Activated T-helper 1 cell treated with anti-CD3 and anti-CD28 coated beads, Interleukin-12 subunit alpha, Interleukin-12 subunit beta, Interleukin-2, Interleukin-4 antibody, amounts not matched to agents 30 ng/mL and 10 ng/mL and 1 ng/mL, durations not matched to agents 14 hours and 24 hours and 36 hours (primary cell): ENCODE measurements around the gene NYAP1. TPM values are rescaled to one million over a fixed set of nuclear protein-coding genes. Genes with fewer than 3 reads are reported as not detected.
"Not testable (repeated sequence)": the region's sequence is repeated elsewhere in the genome, so short reads cannot be mapped to it uniquely, and the experiment has no call there.

Experiments
- DNase-seq: peaks from one replicate; pipeline ENCODE4 v3.0.0; 2021; ENCODE audit warnings: low spot score
- H3K27ac Mint-ChIP-seq: one replicate; pipeline ENCODE4 v1.8.0; 2021; ENCODE audit warnings: mild to moderate bottlenecking, mixed read lengths
- H3K27me3 Mint-ChIP-seq: one replicate; pipeline ENCODE4 v1.8.0; 2022; ENCODE audit warnings: mild to moderate bottlenecking, moderate library complexity, mixed read lengths; ENCODE audit not compliant: insufficient read depth
- H3K36me3 Mint-ChIP-seq: one replicate; pipeline ENCODE4 v1.8.0; 2021; ENCODE audit warnings: low read depth, mixed read lengths
- H3K4me1 Mint-ChIP-seq: one replicate; pipeline ENCODE4 v1.8.0; 2021; ENCODE audit warnings: low read depth, mixed read lengths
- H3K4me3 Mint-ChIP-seq: one replicate; pipeline ENCODE4 v1.8.0; 2021; ENCODE audit warnings: mild to moderate bottlenecking, moderate library complexity, mixed read lengths
- H3K9me3 Mint-ChIP-seq: one replicate; pipeline ENCODE4 v1.8.0; 2021; ENCODE audit warnings: mixed read lengths
- intact Hi-C: fragments of 100-400 bp; cut with micrococcal nuclease; formaldehyde crosslinking; loops from one replicate; pipeline ENCODE4 v1.15.1; 2024
- total RNA-seq: library from RNA; stranded (reverse); gene quantifications from 2 replicates; pipeline ENCODE4 v1.2.3, GENCODE V29; 2022

NYAP1 gene
- total RNA-seq, 1 donor from 2014 or later = 0.23 TPM

DNA sequence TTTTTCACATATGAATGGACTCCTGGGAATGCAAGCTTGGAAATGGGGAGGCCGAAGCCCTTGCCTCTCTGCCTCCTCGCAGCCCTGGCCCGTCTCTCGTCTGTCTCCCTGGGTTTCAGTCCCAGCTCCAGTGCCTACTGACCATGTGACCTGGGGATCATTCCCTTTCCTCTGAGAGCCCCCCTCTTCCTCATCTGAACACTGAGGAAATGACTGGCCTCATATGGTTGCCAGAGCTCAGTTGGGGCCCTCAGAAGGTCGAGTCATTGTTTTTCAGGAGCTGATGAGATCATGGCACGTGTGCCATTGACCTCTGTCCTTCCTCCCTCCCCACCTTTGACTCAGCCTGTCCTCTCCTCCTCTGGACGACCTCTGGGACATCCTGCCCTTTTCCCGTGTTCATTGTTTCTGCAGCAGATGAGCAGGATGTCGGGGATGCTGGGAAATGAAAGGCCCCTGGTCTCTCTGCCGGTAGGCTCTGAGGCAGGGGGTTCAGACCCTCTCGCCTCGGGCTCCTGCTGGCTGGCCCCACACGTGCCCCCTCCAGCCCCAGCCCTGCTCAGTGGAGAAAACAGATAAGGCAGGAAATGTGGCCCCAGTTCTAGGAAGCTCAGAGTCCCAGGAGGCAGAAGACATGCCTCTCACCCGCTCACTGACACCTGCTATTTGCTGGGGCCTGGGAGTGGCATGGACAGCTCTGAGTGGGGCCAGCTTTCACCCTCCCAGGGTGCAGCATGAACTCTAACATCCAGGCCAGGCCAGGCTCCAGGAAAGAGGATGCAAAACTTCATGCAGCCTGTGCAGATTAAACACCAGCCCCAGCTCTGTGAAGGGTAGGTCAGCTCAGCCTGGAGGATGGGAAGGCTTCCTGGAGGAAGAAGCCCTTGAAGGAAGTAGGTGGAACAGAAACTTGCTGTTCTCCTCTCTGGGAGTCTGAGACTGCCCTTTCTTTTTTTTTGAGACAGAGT lies 39.1 kb upstream of the NYAP1 start:
- H3K36me3 Mint-ChIP-seq = no peaks in the 10 kb centered on the region
- intact Hi-C loops = no loop called here
- H3K27ac Mint-ChIP-seq = peak overlapping the region; percentile 67
- no peaks in the 10 kb centered on the region for H3K9me3 Mint-ChIP-seq
- DNase-seq = no peak
- peaks cover 20% of the 10 kb centered on the region for H3K4me1 Mint-ChIP-seq
- H3K27me3 Mint-ChIP-seq = no peaks in the 10 kb centered on the region
- no peak overlapping the region for H3K4me3 Mint-ChIP-seq

DNA sequence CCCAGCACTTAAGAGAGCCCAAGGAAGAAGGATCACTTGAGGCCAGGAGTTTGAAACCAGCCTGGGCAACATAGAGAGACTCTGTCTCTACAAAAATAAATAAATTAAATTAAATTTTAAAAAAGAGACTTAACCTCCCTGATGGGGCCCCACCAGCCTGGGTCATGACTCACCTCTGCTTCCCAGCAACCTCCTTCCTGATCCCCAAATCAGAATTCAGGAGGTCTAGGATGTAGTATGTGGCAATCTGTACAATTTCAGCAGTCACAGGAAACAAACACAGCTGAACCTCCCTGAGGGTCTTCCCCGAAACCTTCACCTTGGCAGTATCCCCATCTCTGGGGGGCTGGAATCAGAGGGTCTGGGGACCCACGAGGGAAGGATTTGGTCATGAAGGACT lies 37.7 kb upstream of the NYAP1 start:
- intact Hi-C loops = no loop called here
- H3K4me1 Mint-ChIP-seq = peaks cover 20% of the 10 kb centered on the region
- no peak overlapping the region for H3K4me3 Mint-ChIP-seq
- H3K27ac Mint-ChIP-seq = no peak overlapping the region
- H3K27me3 Mint-ChIP-seq = no peaks in the 10 kb centered on the region
- no peaks in the 10 kb centered on the region for H3K9me3 Mint-ChIP-seq
- no peak for DNase-seq
- no peaks in the 10 kb centered on the region for H3K36me3 Mint-ChIP-seq

DNA sequence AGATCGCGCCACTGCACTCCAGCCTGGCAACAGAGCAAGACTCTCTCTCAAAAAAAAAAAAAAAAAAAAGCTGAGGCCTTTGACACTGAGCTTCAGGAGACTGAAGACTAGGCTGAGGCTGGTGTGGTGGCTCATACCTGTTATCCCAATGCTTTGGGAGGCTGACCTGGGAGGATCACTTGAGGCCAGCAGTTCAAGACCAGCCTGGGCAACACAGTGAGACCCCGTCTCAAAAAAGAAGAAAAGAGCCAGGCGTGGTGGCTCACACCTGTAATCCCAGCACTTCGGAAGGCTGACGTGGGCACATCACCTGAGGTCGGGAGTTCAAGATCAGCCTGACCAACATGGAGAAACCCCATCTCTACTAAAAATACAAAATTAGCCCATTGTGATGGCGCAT lies 36.4 kb upstream of the NYAP1 start:
- H3K27ac Mint-ChIP-seq, H3K36me3 Mint-ChIP-seq, DNase-seq, H3K27me3 Mint-ChIP-seq, H3K9me3 Mint-ChIP-seq, intact Hi-C loops, H3K4me3 Mint-ChIP-seq: not testable (repeated sequence)
- peaks cover 20% of the 10 kb centered on the region for H3K4me1 Mint-ChIP-seq

DNA sequence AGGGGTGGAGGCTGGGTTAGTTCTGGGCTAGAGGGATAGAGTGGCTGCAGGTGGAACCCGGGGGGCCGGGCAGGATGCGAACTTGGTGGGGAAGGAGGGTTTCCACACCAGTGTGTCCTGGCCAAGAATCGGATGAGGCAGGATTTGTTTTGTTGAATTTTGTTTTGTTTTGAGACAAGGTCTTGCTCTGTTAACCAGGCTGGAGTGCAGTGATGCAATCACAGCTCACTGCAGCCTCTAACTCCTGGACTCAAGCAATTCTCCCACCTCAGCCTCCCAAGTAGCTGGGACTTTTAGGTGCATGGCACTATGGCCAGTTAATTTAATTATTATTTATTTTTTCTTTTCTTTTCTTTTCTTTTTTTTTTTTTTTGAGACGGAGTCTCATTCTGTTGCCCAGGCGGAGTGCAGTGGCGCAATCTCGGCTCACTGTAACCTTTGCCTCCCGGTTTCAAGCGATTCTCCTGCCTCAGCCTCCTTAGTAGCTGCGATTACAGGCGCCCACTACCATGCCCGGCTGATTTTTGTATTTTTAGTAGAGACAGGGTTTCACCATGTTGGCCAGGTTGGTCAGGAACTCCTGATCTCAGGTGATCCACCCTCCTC lies 34.4 kb upstream of the NYAP1 start:
- no peaks in the 10 kb centered on the region for H3K36me3 Mint-ChIP-seq

DNA sequence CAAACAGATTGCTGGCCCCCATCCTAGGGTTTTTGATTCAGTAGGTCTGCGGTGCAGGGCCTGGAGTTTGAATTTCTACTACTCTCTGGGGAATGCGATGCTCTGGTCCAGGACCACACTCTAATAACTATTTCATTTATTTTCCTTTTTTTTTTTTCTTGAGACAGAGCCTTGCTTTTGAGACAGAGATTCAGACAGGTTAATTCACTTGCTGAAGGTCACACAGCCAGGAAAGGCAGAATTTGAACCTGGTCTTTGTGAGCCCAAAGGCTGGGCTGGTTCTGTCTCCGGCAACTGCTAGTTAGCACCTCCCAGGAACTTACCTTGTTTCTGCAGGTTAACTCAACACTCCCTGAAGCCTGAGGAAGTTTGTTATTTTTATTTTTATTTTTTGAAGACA lies 31.2 kb upstream of the NYAP1 start:
- Mint-ChIP-seq H3K9me3 (no peaks in the 10 kb centered on the region), H3K4me1 (peaks cover 9% of the 10 kb centered on the region), H3K27me3 (no peaks in the 10 kb centered on the region), H3K36me3 (peaks cover 6% of the 10 kb centered on the region), H3K4me3 (no peak overlapping the region), H3K27ac (no peak overlapping the region)
- intact Hi-C loops = no loop called here
- no peak for DNase-seq

More for the DNA sequence above, 34.4 kb upstream of the NYAP1 start:
- Mint-ChIP-seq H3K9me3 (no peaks in the 10 kb centered on the region), H3K27me3 (no peaks in the 10 kb centered on the region), H3K4me1 (peaks cover 17% of the 10 kb centered on the region), H3K27ac (no peak overlapping the region), H3K4me3 (peak overlapping the region; percentile 22)
- no peak for DNase-seq
- intact Hi-C loops = no loop called here

DNA sequence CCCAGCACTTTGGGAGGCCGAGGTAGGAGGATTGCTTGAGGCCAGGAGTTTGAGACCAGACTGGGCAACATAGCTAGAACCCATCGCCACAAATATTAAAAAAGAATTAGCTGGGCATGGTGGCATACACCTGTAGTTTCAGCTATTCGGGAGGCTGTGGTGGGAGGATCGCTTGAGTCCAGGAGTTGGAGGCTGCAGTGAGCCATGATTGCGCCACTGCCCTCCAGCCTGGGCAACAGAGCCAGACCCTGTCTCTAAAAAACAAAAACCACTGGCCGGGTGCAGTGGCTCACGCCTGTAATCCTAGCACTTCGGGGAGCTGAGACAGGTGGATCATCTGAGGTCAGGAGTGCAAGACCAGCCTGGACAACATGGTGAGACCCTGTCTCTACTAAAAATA lies 29.9 kb upstream of the NYAP1 start:
- DNase-seq, H3K4me3 Mint-ChIP-seq, H3K9me3 Mint-ChIP-seq, H3K27me3 Mint-ChIP-seq, H3K27ac Mint-ChIP-seq, intact Hi-C loops, H3K36me3 Mint-ChIP-seq: not testable (repeated sequence)
- peaks cover 17% of the 10 kb centered on the region for H3K4me1 Mint-ChIP-seq

DNA sequence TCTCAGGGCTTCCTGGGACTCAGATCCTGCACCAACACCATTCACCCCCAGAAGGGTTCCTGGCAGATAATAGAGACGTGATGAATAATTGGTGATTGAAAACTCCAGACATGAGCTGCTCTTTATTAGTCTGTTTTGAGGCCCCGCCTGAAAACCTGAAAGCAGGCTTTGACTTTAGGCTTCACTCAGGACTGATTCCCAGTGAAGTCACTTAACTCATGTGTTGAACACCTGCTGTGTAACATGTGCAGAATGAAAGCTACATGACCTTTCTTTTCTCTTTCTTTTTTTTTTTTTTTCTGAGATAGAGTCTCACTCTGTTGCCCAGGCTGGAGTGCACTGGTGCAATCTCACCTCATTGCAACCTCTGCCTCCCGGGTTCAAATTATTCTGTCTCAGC lies 28.5 kb upstream of the NYAP1 start:
- H3K36me3 Mint-ChIP-seq = peaks cover 11% of the 10 kb centered on the region
- H3K27ac Mint-ChIP-seq = no peak overlapping the region
- DNase-seq = no peak
- H3K27me3 Mint-ChIP-seq = no peaks in the 10 kb centered on the region
- H3K9me3 Mint-ChIP-seq = no peaks in the 10 kb centered on the region
- peaks cover 17% of the 10 kb centered on the region for H3K4me1 Mint-ChIP-seq
- no peak overlapping the region for H3K4me3 Mint-ChIP-seq
- intact Hi-C loops = no loop called here

DNA sequence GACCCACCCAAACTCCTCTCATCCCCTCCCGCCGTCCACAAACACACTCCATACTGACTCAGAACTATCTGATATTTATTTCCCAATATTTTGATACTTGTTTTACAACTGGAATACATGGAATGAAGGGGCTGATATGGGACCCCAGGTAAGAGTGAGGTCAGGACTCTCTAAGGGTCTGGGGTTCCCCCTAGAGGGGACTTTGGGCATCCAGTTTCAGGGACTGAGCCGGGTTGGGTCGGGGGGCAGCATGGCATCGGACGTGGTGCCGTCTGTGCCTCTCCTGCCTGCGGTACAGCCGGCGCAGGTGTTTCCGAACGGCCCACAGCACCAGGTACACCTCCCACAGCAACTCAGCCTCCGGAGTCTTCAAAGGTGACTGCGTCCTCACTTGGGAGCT lies 27.2 kb upstream of the NYAP1 start:
- peaks cover 11% of the 10 kb centered on the region for H3K36me3 Mint-ChIP-seq

DNA sequence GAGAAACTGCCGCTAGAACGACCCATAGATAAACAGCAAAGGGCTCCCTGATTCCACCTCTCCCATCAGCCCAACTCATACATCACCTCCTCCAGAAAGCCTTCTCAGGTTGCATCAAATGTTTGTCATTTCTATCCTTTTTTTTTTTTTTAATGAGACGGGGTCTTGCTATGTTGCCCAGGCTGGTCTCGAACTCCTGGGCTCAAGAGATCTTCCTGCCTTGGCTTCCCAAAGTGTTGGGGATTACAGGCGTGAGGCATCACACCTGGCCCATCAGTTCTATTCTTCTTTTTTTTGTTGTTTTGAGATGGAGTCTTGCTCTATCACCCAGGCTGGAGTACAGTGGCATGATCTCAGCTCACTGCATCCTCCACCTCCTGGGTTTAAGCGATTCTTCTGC lies 26.7 kb upstream of the NYAP1 start:
- no peak for DNase-seq
- H3K27me3 Mint-ChIP-seq = no peaks in the 10 kb centered on the region
- intact Hi-C loops = no loop called here
- H3K36me3 Mint-ChIP-seq = peaks cover 11% of the 10 kb centered on the region
- H3K4me3 Mint-ChIP-seq = no peak overlapping the region
- no peaks in the 10 kb centered on the region for H3K9me3 Mint-ChIP-seq
- peaks cover 17% of the 10 kb centered on the region for H3K4me1 Mint-ChIP-seq
- no peak overlapping the region for H3K27ac Mint-ChIP-seq

More for the DNA sequence above, 27.2 kb upstream of the NYAP1 start:
- intact Hi-C loops = no loop called here
- H3K4me1 Mint-ChIP-seq = peaks cover 17% of the 10 kb centered on the region
- no peak for DNase-seq
- no peak overlapping the region for H3K4me3 Mint-ChIP-seq
- H3K27me3 Mint-ChIP-seq = no peaks in the 10 kb centered on the region
- H3K9me3 Mint-ChIP-seq = no peaks in the 10 kb centered on the region
- H3K27ac Mint-ChIP-seq = no peak overlapping the region

DNA sequence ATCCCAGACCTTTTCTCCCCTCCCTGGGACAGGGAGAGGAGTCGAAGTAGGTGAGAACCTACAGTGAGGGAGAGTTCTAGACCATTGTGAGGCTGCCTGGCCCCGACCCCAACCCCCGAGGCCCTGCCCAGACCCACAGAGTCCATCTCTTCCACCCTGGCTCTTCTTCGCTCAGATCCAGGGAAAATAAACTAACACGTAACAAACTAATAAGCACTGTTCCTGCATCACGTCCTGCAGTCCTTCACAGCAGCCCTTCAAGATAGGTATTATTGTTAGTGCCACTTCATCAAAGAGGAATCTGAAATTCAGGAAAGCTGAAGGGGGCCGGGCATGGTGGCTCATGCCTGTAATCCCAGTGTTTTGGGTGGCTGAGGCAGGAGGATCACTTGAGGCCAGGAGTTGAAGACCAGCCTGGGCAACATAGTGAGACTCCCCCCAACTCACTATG lies 19.5 kb upstream of the NYAP1 start, which contains the start of gene SPACDR:
Gene SPACDR, minus strand, starts transcription at position 51 of the 451 bp plus-strand sequence. CDS start 235 bp downstream, outside the sequence.
- no peak within 1 kb of the TSS for H3K4me3 Mint-ChIP-seq

DNA sequence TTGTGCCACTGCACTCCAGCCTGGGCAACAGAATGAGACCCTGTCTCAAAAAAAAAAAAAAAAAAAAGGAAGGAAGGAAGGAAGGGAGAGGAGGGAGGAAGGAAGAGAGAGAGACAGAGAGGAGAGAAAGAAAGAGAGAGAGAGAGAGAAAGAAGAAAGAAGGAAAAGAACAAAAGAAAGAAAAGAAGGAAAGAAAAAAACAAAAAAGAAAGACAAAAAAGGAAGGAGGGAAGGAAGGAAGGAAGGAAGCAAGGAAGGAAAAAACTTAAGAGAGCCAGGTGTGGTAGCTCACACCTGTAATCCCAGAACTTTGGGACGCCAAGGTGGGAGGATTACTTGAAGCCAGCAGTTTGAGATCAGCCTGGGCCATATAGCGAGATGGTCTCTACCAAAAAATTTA lies 18.9 kb upstream of the NYAP1 start:
- no peak overlapping the region for H3K4me3 Mint-ChIP-seq
- H3K27ac Mint-ChIP-seq = no peak overlapping the region
- intact Hi-C loops = no loop called here
- no peaks in the 10 kb centered on the region for H3K4me1 Mint-ChIP-seq
- peaks cover 16% of the 10 kb centered on the region for H3K36me3 Mint-ChIP-seq
- H3K27me3 Mint-ChIP-seq = no peaks in the 10 kb centered on the region
- no peaks in the 10 kb centered on the region for H3K9me3 Mint-ChIP-seq
- DNase-seq = no peak

More for the DNA sequence above, 19.5 kb upstream of the NYAP1 start, which contains the start of gene SPACDR:
- Mint-ChIP-seq H3K4me1 (no peaks in the 10 kb centered on the region), H3K27me3 (no peaks in the 10 kb centered on the region), H3K36me3 (peaks cover 18% of the 10 kb centered on the region), H3K9me3 (no peaks in the 10 kb centered on the region), H3K27ac (no peak within 1 kb of the TSS)
- DNase-seq = no peak
- intact Hi-C loops = no loop called here

DNA sequence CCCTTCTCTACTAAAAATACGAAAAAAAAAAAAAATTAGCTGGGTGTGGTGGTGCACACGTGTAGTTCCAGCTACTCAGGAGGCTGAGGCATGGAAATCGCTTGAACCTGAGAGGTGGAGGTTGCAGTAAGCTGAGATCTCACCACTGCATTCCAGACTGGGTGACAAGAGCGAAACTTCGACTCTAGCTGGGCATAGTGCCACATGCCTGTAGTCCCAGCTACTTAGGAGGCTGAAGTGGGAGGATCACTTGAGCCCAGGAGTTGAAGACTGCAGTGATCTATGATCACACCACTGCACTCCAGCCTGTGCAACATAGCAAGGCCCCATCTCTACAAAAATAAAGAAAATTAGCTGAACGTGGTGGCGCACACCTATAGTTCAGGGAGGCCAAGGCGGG lies 18.4 kb upstream of the NYAP1 start:
- Mint-ChIP-seq H3K36me3 (peaks cover 19% of the 10 kb centered on the region), H3K27me3 (no peaks in the 10 kb centered on the region), H3K4me1 (no peaks in the 10 kb centered on the region), H3K27ac (no peak overlapping the region), H3K4me3 (no peak overlapping the region), H3K9me3 (no peaks in the 10 kb centered on the region)
- DNase-seq = no peak
- intact Hi-C loops = no loop called here

DNA sequence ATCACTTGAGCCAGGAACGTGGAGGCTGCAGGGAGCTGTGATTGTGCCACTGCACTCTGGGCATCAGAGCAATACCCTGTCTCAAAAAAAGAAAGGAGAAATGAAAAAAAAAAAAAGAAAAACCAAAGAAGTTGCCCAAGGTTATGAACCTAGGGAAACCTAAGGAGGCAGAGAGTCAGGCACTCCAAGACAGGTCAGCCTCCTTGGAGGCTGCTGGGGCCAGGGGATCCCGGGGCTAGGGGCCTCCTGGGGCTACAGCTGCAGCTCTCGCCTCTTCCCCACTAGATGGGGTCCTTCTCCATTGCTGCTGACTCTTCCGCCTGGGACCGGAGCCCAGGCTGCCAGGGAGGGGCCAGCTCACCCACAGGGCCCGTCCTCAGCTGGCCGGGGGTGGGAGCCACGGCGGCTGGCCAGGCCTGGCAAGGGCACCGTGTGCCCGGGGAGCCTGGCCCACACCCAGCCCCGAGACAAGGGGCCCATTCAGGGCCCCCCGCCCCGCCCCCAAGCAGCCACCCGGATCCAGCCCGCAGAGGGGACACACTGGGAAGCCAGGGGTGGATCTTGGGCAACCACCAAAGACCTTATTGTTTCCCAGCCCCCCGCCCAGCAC lies 17.9 kb upstream of the NYAP1 start:
- no peaks in the 10 kb centered on the region for H3K27me3 Mint-ChIP-seq
- H3K27ac Mint-ChIP-seq = no peak overlapping the region
- H3K36me3 Mint-ChIP-seq = peaks cover 24% of the 10 kb centered on the region
- H3K9me3 Mint-ChIP-seq = no peaks in the 10 kb centered on the region
- H3K4me1 Mint-ChIP-seq = no peaks in the 10 kb centered on the region
- intact Hi-C loops = no loop called here
- H3K4me3 Mint-ChIP-seq = no peak overlapping the region
- DNase-seq = no peak
